Ovary (tissue), 3 donors: ENCODE measurements around the gene MC1R.

ENCODE experiments used
- EP300 ChIP-seq: sonication (generic); formaldehyde crosslinking; IDR thresholded peaks from one replicate; pipeline ENCODE4 v1.6.1; 2017; ENCODE audit warnings: antibody characterized with exemption
- POLR2A ChIP-seq: fragments of 450-650 bp; IDR thresholded peaks from one replicate; pipeline ENCODE4 v1.6.1; 2017; ENCODE audit warnings: antibody characterized with exemption, mild to moderate bottlenecking, moderate library complexity
- TF ChIP-seq, protein P1 (sequence below), 3 donors: fragments of 450-650 bp in 2 of 3; fragments of 200-600 bp in 1 of 3; IDR thresholded peaks; one replicate each; pipeline versions ENCODE4 v1.5.1 to v1.8.0; 2016 to 2022; ENCODE audit warnings: antibody characterized with exemption in 3 of 3, mild to moderate bottlenecking in 1 of 3
- donor health status: DM: no; HTN: no; CAD: no.

DNA sequence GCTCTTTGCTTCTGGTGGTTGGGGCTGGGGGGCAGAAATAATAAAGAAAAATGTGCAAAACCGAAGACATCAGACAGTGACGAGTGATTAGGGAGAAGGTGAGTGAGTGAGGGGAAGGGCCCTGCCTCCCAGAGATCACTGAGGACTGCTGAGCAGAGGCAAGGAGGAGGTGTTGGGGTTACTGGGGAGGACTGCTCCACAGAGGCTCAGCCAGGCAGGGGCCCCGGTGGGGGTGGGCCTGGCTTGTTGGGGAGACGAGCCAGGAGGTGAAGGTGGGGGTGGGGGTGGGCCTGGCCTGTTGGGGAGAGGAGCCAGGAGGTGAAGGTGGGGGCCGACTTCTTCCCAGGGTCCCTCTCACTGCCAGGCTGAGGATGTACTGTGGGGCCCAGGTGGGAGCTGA lies 27.9 kb downstream of the MC1R start:
- no peak for TF ChIP-seq EP300
- TF ChIP-seq, protein P1, sequence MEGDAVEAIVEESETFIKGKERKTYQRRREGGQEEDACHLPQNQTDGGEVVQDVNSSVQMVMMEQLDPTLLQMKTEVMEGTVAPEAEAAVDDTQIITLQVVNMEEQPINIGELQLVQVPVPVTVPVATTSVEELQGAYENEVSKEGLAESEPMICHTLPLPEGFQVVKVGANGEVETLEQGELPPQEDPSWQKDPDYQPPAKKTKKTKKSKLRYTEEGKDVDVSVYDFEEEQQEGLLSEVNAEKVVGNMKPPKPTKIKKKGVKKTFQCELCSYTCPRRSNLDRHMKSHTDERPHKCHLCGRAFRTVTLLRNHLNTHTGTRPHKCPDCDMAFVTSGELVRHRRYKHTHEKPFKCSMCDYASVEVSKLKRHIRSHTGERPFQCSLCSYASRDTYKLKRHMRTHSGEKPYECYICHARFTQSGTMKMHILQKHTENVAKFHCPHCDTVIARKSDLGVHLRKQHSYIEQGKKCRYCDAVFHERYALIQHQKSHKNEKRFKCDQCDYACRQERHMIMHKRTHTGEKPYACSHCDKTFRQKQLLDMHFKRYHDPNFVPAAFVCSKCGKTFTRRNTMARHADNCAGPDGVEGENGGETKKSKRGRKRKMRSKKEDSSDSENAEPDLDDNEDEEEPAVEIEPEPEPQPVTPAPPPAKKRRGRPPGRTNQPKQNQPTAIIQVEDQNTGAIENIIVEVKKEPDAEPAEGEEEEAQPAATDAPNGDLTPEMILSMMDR (IDR thresholded peaks at IDR 0.05) = no peak
- no peak for TF ChIP-seq POLR2A
